Measurements from ENCODE around the gene COASY.
"Not testable (repeated sequence)": the region's sequence is repeated elsewhere in the genome, so short reads cannot be mapped to it uniquely, and the experiment has no call there.

The COASY gene

DNA sequence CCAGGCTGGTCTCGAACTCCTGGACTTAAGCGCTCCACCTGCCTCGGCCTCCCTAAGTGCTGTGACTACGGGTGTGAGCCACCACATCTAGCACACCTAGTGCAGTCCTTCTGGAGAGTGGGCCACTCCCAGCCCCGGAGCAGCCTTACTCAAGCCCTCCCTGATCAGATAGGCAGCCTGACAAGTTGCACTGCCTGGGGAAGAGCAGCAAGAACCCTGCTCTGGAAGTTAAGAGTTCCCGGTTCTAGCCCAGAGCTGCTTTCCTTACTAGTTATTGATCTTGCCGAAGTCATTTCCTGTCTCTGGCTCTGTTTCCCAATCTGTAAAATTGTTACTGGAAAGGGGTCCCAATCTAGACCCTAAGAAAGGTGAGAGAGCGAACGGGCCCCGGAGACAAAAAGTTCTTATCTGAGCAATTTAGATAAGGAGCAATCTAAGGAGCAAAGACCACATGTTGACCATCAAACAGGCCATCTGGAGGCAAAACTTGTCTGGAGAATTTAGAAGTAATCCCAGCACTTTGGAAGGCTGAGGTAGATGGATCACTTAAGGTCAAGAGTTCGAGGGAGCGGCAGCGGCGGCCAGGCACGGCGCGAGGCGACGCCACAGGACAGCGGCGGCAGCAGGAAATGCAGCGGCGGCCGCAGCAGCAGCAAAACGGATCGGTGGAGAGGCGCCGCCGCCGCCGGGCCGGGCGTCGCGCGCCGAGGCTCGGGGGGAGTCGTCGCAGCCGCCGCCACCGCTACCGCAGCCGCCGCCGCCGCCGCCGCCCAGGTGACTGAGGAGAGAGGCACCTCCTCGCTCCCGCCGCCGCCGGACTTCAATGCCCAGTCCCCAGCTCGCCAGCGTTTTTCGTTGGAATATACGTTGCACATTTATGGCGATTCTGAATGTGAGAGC lies 30.2 kb upstream of the COASY start:
- peak; percentile 72 for DNase-seq (ENCODE audit: low spot score)

DNA sequence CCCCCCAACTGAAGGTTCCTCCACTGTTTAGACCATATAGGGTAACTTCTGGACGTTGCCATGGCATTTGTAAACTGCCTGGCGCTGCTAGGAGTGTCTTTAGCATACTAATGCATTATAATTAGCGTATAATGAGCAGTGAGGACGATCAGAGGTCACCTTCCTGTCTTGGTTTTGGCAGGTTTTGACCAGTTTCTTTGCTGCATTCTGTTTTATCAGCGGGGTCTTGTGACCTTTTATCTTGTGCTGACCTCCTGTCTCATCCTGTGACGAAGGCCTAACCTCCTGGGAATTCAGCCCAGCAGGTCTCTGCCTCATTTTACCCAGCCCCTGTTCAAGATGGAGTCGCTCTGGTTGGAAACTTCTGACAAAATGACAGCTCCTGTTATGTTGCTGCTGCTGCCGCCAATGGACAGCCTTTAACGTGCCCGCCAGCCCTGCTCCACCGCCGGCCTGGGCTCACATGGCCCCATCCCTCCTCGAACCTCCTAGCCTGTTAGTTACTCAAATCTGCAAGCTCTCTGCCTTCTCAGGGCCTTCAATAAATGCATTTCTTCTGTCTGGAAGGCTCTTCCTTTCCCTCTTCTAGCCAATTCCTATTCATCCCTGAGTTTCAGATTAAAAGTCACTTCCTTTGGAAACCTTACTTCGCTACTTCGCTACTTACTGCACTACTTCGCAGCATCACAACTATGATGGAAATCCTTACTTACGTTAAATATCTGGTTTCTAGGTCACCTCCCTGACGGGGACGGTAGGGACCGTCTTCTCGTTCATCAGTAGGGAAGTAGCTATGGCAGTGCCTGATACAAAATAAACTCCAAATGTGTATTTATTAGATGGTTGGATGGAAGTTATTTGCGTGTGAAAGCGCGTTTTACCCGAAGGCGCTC lies 26.5 kb upstream of the COASY start:
- no peak for DNase-seq (ENCODE audit: low spot score)

DNA sequence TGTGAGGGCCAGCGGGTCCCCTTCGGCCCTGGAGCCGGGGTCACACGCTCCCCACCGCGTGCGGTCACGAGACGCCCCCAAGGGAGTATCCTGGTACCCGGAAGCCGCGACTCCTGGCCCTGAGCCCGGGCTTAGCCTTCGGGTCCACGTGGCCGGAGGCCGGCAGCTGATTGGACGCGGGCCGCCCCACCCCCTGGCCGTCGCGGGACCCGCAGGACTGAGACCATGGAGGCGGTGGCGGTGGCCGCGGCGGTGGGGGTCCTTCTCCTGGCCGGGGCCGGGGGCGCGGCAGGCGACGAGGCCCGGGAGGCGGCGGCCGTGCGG lies 25.9 kb upstream of the COASY start, which contains the start of gene NAGLU:
NAGLU (plus strand) TSS at position 194 of the 324 bp plus-strand sequence; CDS start at position 226, 32 bp downstream.
- peak; percentile 99 for DNase-seq (ENCODE audit: low spot score)

DNA sequence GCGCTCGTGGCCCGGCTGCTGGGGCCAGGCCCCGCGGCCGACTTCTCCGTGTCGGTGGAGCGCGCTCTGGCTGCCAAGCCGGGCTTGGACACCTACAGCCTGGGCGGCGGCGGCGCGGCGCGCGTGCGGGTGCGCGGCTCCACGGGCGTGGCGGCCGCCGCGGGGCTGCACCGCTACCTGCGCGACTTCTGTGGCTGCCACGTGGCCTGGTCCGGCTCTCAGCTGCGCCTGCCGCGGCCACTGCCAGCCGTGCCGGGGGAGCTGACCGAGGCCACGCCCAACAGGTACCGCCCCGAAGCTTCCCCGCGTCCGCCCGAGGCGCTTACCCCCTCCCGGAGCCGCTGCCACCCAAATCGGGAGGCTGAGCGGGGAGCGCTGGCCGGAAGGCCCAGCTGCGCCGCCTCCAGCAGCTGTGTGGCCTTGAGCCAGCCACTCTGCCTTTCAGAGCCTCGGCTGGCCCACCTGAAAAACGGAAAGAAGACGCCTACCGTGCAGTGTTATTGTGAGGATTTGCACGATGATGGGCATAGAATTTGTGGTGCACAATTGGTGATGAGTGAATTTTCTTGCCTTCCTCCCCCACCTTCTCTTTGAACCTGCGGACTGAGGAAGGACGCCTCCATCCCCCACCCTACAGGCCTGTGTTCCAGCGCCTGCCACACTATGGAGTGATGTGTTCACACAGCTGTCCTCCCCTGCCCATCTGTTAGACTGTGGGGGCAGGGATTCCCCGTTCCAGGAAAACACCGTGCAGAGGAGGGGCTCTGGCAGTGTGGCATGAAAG lies 25.4 kb upstream of the COASY start:
- DNase-seq (ENCODE audit: low spot score): peak; percentile 93

DNA sequence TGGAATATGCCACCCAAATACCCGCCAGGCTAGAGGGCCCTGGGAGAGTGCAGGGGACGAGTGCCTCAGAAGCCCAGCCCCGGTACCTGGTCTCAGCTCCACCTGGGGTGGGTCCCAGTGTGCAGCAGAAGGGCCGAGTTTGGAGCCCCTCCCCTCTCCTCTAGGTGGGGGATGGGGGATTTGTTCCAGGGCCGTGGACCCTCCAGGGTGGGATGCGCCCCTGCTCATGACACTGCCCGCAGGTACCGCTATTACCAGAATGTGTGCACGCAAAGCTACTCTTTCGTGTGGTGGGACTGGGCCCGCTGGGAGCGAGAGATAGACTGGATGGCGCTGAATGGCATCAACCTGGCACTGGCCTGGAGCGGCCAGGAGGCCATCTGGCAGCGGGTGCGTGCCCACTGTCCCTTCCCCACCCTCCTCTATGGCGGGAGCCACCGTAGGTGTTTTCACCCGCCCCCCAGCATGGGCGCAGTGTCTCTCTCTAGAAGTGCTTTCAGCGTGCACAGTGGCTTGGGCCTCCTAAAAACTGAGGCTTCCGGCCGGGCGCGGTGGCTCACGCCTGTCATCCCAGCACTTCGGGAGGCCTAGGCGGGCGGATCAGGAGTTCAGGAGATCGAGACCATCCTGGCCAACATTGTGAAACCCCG lies 24.7 kb upstream of the COASY start:
- DNase-seq (ENCODE audit: low spot score): no peak

DNA sequence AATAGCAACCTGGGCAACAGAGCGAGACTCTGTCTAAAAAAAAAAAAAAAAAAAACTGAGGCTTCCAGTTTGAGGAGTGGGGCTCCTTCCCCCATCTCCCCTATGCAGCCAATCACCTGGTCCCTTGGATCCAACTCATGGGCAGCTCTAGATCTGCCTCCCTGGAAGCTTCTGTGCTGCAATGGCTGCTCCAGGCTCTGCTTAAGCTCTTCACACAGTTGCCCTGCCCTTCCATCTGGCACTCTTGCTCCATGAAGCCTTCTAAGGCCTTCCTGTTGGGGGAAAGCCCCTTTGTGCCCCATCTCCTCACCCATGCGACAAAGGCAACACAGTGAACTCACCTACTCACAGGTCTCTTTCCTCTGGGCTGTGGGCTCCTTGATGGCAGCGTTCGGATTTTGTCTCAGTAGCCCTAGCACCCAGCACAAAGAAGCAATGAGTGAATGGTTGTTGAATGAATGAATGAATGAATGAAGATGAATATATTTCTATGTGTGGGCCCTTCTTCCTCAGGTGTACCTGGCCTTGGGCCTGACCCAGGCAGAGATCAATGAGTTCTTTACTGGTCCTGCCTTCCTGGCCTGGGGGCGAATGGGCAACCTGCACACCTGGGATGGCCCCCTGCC lies 24.0 kb upstream of the COASY start:
- no peak for DNase-seq (ENCODE audit: low spot score)

DNA sequence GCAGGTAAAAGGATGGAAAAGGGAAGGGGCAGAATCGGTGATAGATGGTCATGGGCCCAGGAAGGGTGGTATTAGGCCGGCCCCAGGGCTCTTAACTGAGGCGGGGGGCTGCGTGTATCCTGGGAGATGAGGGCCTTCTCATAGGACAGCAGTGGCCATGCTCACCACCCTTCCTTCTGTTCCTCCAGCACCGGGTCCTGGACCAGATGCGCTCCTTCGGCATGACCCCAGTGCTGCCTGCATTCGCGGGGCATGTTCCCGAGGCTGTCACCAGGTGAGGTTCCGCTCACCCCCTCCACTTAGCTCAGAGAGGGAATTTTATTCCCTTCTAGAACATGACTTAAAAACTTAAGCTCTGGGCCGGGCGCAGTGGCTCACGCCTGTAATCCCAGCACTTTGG lies 23.5 kb upstream of the COASY start:
- DNase-seq (ENCODE audit: low spot score): no peak

DNA sequence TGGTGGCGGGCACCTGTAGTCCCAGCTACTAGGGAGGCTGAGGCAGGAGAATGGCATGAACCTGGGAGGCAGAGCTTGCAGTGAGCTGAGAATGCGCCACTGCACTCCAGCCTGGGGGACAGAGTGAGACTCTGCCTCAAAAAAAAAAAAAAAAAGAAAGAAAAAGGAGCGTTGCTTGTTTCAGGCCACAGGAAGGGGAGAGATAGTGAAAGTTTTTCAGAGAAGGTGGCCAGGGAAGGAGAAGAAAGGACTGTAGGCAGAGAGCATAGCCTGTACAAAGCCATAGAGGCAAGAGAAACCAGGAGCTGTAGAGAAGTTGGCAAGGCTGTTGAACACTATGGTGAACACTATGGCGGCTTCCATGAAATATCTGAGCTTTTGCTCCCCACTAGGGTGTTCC lies 21.4 kb upstream of the COASY start:
- peak; percentile 1 for DNase-seq (ENCODE audit: low spot score)

DNA sequence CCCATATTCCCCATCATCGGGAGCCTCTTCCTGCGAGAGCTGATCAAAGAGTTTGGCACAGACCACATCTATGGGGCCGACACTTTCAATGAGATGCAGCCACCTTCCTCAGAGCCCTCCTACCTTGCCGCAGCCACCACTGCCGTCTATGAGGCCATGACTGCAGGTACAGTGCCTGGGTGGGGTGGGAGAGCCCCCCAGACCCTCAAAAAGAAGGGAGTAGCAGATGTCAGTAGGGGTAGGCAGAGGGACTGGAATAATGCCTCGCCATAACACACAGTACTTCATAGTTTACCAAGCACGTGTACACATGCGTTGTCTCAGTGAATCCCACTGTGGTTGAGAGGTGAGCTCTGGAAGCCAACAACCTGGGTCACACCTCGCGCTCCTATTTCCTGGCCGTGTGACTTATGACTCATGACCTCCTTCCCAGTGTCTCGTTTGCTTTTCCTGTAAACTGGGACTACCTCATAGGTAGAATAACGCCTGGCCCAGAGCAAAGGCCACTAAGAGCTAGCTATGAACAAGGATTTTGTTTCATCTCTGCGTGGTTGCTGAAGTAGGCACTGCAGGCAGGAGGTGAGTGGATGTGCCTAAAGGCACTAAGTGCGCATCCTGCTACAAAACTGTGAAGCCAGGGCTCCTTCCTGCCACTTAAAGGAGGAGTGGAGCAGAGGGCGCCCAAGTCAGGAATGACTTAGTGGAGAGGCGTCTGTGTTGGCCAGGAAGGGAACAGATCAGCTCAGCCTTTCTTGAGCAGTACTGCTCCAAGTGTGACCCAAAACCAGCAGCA lies 20.7 kb upstream of the COASY start:
- peak; percentile 2 for DNase-seq (ENCODE audit: low spot score)

DNA sequence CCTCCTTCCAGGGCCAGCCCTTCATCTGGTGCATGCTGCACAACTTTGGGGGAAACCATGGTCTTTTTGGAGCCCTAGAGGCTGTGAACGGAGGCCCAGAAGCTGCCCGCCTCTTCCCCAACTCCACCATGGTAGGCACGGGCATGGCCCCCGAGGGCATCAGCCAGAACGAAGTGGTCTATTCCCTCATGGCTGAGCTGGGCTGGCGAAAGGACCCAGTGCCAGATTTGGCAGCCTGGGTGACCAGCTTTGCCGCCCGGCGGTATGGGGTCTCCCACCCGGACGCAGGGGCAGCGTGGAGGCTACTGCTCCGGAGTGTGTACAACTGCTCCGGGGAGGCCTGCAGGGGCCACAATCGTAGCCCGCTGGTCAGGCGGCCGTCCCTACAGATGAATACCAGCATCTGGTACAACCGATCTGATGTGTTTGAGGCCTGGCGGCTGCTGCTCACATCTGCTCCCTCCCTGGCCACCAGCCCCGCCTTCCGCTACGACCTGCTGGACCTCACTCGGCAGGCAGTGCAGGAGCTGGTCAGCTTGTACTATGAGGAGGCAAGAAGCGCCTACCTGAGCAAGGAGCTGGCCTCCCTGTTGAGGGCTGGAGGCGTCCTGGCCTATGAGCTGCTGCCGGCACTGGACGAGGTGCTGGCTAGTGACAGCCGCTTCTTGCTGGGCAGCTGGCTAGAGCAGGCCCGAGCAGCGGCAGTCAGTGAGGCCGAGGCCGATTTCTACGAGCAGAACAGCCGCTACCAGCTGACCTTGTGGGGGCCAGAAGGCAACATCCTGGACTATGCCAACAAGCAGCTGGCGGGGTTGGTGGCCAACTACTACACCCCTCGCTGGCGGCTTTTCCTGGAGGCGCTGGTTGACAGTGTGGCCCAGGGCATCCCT lies 18.5 kb upstream of the COASY start:
- peak; percentile 4 for DNase-seq (ENCODE audit: low spot score)

DNA sequence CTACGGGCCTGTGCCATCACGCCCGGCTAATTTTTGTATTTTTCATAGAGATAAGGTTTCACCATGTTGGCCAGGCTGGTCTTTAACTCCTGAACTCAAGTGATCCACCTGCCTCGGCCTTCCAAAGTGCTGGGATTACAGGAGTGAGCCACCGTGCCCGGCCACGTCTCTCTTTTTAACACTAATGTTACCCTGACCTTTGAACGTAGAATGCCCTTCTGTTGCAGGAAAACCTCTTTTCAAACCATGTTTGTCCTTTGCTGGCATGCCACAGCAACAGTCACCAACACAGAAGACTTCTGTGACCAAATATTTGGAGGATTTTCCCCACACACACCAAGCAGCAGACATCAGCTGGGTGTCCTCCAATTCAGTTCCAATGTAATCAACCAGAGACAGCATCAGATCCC lies 17.1 kb upstream of the COASY start:
- no peak for DNase-seq (ENCODE audit: low spot score)

DNA sequence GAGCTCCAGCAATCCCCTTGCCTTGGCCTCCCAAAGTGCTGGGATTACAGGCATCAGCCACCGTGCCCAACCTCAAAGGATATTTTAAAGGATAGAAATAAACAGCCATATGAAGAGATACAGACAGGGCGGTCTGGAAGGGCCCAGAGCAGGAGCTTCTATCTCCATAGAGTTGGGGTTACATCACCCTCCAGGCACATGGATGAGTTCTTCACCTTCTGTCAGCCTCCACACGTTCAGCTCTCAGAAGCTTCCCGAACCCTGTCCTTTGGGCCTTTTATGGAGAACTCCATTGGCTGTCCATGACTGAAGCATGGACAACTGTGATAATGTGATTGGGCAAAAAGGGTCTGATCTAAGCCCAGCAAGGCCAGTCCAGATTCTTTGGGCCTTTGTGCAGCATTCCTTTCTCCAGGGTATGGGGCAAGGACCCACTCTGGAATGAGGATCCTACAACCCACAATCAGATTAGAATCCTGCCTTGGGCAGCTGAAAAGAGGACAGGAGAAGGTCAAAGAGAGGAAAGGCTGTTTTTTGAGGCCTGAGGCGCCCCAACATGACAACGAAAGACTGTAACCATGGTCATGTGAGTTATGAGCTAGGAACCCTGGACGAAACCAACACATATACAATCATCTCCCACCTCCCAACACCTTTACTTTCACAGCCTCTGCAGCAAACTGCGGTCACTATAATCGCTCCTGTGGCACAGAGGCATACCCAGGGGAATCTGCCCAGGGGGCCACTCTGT lies 16.0 kb upstream of the COASY start:
- not testable (repeated sequence) for DNase-seq (ENCODE audit: low spot score)

DNA sequence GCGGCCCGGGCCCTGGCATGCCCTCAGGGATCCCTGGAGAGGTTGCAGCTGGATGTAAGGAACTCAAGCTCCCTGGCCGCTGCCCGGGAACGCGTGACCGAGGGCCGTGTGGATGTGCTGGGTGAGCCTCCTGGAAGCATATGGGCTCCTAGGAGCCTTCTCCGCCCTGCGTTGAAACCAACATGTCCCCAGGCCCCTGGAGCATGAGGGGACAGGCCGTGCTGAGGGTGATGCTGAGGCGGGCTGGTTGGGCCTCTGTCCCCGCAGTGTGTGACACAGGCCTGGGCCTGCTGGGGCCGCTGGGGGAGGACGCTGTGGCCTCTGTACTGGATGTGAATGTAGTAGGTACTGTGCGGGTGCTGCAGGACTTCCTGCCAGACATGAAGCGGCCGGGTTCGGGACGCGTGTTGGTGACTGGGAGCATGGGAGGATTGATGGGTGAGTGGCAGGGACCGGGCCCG lies 14.9 kb upstream of the COASY start:
- no peak for DNase-seq (ENCODE audit: low spot score)

DNA sequence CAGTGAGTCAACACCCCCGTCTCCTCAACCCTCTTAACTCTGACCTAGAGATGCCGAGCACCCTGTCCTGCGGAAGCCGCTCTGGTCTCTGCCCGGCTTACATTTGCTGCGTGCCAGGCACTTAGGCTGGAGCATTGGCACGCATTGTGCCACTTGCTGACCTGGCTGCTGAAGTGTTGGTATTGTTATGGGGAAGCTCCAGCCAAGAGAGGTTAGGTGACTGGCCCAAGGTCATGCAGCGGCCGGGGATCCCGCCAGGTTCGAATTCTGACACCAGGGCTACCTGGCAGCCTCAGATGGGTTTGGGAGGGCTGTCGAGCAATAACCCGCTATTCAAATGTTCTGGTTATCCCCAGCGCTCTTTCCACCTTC lies 14.3 kb upstream of the COASY start:
- no peak for DNase-seq (ENCODE audit: low spot score)

DNA sequence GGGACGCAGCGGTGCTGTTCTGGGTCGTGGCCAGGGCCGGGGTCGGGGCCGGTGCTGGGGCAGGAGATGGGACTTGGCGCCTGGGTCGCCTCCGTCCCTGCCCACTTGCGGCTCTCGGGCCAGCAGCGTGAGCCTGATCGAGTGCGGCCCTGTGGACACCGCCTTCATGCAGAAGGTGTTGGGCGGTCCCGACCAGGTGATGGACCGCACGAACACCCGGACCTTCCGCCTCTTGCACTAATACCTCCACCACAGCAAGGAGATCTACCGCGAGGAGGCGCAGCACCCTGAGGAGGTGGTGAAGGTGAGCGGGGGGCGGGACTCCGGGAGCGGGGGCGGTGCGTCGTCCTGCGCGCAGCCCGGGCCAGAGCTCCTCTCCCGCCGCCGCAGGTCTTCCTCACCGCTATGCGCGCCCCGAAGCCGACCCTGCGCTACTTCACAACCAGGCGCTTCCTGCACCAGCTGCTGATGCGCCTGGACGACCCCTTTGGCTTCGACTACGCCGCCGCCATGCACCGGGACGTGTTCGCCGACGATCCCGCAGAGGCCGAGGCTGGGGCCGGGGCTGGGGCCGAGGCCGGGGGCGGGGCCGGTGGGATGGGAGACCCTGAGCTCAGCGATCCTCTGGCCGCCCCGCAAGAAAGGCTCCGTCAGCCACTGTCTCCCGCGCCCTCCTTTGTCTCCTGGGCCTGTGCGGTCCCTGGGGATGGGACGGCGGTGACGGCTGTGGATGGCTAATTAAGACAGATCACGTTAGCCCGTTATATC lies 13.7 kb upstream of the COASY start:
- DNase-seq (ENCODE audit: low spot score): no peak

DNA sequence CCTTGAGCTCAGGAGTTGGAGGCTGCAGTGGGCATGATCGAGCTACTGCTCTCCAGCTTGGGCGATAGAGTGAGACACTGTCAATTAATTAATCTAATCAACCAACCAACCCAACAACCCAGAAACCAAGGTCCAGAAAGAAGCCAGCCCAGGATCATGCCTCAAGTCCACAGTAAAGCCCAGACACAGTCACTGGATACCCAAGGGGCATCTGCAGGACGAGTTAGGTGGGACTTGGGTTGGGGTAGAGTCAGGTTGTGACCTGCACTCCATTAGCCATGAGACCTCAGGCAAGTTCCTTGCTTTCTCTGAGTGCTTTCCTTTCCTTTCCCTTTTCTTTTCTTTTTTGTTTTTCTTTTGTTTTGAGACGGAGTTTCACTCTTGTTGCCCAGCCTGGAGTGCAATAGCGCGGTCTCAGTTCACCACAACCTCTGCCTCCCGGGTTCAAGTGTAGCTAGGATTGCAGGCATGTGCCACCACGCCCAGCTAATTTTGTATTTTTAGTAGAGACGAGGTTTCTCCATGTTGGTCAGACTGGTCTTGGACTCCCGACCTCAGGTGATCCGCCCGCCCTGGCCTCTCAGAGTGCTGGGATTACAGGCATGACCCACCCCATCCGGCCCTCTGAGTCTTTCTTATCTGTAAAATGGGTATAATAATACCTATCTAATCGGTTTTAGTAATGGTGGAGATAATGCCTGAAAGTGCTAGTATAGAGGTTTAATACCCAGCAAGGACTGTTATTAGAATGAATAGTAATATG lies 12.8 kb upstream of the COASY start:
- DNase-seq (ENCODE audit: low spot score): no peak

DNA sequence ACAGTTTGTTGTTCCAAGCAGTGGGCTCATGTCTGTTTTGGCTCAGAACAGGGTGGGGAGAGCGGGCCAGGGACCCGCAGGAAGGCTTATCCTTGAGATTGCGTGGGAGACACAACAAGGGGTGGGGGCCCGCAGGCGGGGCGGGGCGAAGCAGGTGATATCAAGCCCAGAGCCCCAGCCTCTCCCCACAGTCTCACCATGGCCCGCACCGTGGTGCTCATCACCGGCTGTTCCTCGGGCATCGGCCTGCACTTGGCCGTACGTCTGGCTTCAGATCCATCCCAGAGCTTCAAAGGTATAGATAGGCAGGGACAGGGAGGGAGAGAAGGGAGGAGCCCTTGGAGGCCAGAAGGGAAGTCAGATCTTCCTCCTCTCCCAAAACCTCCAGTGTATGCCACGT lies 9.2 kb upstream of the COASY start, which contains the start of gene HSD17B1:
HSD17B1 (plus strand) TSS at position 188 of the 400 bp plus-strand sequence; CDS start at position 199, 11 bp downstream.
- not testable (repeated sequence) for DNase-seq (ENCODE audit: low spot score)
